ENCODE results near the gene CKLF.
"Not testable (repeated sequence)": the region's sequence is repeated elsewhere in the genome, so short reads cannot be mapped to it uniquely, and the experiment has no call there.

CKLF gene

GRCh38 chr16:66572356-66572755 is 20.0 kb downstream of the CKLF start:
- FAIRE-seq = no peak

- no peak for FAIRE-seq
Observed at GRCh38 chr16:66574081-66574480, 21.7 kb downstream of the CKLF start.

- no peak for FAIRE-seq
Observed at GRCh38 chr16:66574531-66574930, 22.2 kb downstream of the CKLF start.

GRCh38 chr16:66575060-66575459 is 22.7 kb downstream of the CKLF start:
- no peak for FAIRE-seq

GRCh38 chr16:66576296-66576695 is 23.9 kb downstream of the CKLF start:
- no peak for FAIRE-seq

GRCh38 chr16:66578651-66579531 is 26.5 kb downstream of the CKLF start, which contains the start of gene CMTM2:
Gene CMTM2 (plus strand): TSS chr16:66579463. CDS start chr16:66579608, 145 bp downstream.
- FAIRE-seq = no peak

GRCh38 chr16:66580605-66581209 is 28.3 kb downstream of the CKLF start:
- no peak for FAIRE-seq

- no peak for FAIRE-seq
Observed at GRCh38 chr16:66581246-66581952, 29.0 kb downstream of the CKLF start.

GRCh38 chr16:66585481-66586239 is 33.3 kb downstream of the CKLF start:
- no peak for FAIRE-seq

- FAIRE-seq = no peak
Observed at GRCh38 chr16:66587881-66588600, 35.7 kb downstream of the CKLF start.

- no peak for FAIRE-seq
Observed at GRCh38 chr16:66588981-66589713, 36.8 kb downstream of the CKLF start.

- FAIRE-seq = no peak
Observed at GRCh38 chr16:66590322-66590721, 37.9 kb downstream of the CKLF start.

- no peak for FAIRE-seq
Observed at GRCh38 chr16:66591018-66591417, 38.6 kb downstream of the CKLF start.

GRCh38 chr16:66592241-66592640 is 39.9 kb downstream of the CKLF start:
- FAIRE-seq = no peak

- no peak for FAIRE-seq
Observed at GRCh38 chr16:66592814-66593213, 40.4 kb downstream of the CKLF start.

GRCh38 chr16:66594739-66595138 is 42.4 kb downstream of the CKLF start:
- FAIRE-seq = no peak

GRCh38 chr16:66596559-66596958 is 44.2 kb downstream of the CKLF start:
- not testable (repeated sequence) for FAIRE-seq

- FAIRE-seq = no peak
Observed at GRCh38 chr16:66596986-66597848, 44.8 kb downstream of the CKLF start.

GRCh38 chr16:66598111-66598510 is 45.7 kb downstream of the CKLF start:
- no peak for FAIRE-seq

- no peak for FAIRE-seq
Observed at GRCh38 chr16:66599726-66600125, 47.4 kb downstream of the CKLF start.
